Measurements from ENCODE around the gene CLRN2.
A peak's percentile ranks its signal among the peaks of the same experiment; 100 is the strongest.
"Not testable (repeated sequence)": the region's sequence is repeated elsewhere in the genome, so short reads cannot be mapped to it uniquely, and the experiment has no call there.

The CLRN2 gene

DNA sequence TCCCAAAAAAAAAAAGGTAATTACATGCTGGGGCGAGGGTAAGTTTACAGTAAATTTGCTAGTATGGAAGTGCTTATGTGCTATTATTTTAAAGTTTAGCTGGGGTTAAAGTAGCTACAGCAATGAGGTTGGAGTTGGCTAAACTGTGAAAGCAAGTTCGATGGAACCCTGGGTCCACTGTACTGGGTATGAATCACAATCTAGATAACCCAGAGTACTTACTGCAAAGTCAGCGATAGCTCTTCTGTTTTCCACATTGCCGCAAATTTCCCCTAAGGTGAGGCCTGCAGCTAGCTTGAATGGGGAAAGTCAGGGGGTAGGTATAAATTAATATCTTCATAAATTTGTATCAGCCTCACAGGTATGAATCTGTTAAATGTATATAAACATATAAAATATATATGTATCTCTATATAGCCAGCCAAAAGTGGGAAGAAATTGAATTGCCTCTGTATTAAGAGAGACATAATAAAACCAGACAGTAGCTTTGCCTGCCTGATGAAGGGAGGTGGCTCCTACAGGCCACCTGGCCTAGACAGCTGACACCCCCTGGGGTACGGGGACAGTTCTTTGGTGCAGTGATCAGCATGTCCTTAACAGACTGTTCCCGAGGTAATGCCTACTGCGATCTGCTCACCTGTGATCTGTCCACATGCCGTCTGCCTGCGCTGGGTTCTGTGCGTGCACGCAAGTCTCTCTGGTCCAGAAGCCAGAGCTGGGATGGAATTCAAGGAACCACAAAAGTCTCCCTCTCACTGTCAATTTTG lies 30.6 kb downstream of the CLRN2 start:
- DNase-seq (ENCODE audit: low read depth) = no peak

DNA sequence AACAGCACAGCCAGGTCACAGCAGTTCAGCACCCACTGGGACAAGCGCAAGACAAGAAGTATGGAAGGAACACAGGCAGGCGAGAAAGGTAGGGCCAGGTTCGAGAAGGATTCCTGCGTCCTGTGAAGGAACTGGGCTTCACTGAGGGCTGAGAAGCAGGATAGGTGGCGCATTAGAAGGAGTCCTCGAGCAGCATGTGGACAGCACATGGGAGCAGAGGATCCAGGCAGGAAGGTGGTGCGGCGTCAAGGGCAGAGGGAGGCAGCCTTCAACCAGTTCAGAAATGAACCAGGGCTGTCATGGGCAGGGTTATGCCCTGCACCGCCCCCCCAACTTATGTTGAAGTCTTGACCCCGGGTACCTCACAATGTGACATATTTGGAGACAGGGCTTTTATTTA lies 31.3 kb downstream of the CLRN2 start:
- no peak for DNase-seq (ENCODE audit: low read depth)

DNA sequence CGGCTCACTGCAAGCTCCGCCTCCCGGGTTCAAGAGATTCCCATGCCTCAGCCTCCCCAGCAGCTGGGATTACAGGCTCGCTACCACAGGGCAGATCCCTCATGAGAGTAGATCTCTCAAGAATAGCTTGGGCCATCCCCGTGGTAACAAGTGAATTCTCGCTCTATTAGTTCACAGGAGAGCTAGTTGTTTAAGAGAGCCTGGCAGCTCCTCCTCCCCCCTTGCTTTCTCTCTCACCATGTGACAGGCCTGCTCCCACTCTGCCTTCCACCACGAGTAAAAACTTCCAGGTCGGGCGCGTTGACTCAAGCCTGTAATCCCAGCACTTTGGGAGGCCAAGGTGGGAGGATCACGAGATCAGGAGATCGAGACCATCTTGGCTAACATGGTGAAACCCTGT lies 31.7 kb downstream of the CLRN2 start:
- DNase-seq (ENCODE audit: low read depth) = no peak

DNA sequence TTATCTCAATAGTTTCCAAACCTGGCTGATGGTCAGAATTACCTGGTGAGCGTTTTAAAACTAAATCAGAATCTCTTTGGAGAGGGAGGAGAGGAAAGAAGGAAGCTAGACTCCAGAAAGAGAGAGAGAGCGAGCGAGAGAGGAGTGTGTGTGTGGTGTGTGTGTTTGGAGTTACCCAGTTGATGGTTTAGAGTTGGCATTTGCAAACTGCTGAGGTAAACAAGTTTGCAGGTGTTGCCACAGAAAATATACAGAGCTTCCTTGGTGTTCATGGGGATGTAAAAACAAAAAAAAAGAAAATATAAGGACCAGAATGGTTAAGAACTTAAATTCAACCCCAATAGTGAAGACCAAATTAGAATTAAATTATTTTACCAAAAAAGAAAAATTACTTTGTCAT lies 35.6 kb downstream of the CLRN2 start:
- DNase-seq (ENCODE audit: low read depth) = no peak

DNA sequence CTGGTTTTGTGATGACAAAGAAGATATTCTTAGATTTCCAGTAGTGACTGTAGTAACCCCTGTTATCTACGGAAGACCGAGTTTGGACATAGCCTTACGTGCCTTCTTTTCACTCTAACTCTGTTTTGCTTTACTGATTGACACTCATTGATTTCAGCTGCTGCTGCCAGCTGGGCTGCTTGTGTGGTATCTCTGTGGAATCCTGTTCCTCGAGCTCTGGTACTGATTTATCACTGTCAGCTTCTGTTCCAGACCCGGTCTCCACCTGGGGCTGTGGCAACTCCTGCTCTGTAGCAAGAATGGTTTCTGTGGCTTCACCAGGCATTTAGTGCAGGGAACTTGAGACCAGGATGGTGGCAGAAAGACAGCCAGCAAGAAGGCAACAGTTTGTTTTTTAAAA lies 37.5 kb downstream of the CLRN2 start:
- no peak for DNase-seq (ENCODE audit: low read depth)

DNA sequence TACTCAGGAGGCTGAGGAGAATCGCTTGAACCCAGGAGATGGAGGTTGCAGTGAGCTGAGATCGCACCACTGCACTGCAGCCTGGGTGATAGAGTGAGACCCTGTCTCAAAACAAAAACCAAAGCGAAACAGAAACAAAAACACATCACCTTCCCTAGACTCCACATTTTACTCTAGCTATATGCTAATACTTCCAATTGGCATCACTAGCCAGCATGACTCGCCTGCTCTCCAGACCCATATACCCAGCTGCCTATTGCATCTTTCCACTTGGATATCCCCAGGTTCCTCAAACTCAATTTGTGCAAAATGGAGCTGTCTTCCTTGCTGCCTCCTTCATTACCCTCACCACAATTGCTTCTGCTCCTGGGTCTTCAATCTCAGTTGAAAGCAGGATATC lies 39.6 kb downstream of the CLRN2 start:
- no peak for DNase-seq (ENCODE audit: low read depth)

DNA sequence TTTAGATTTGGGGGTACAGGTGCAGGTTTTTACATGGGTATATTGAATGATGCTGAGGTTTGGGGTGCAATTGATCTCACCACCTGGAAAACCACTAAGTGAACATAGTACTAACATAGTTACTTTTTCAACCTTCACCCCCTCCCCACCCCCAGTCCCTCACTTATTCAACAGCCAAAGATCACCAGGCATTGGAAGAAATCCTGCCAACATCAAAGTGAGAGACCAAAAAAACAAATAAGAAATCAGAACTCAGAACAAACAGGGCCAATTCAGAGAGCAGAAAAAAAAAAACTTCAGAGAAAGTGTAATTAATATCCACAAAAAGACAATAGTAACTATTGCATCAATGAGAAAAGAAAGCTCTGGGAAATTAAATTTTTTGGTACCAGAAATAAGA lies 41.5 kb downstream of the CLRN2 start:
- no peak for DNase-seq (ENCODE audit: low read depth)

DNA sequence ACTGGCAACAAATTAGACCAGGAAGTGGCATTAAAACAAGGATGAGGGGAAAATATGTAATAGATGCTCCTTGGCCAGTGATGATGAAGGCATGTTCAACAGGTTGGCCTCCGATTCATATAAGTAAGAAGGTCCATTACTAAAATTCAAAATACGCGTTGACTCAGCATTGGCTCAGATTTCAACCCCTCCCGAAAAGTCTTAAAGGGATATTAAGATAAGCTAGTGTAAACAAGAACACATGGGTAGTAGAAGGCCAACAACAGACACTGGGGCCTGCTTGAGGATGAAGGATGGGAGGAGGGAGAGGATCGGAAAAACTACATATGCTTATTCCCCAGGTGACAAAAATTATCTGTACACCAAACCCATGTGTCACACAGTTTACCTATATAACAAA lies 42.9 kb downstream of the CLRN2 start:
- DNase-seq (ENCODE audit: low read depth) = no peak

DNA sequence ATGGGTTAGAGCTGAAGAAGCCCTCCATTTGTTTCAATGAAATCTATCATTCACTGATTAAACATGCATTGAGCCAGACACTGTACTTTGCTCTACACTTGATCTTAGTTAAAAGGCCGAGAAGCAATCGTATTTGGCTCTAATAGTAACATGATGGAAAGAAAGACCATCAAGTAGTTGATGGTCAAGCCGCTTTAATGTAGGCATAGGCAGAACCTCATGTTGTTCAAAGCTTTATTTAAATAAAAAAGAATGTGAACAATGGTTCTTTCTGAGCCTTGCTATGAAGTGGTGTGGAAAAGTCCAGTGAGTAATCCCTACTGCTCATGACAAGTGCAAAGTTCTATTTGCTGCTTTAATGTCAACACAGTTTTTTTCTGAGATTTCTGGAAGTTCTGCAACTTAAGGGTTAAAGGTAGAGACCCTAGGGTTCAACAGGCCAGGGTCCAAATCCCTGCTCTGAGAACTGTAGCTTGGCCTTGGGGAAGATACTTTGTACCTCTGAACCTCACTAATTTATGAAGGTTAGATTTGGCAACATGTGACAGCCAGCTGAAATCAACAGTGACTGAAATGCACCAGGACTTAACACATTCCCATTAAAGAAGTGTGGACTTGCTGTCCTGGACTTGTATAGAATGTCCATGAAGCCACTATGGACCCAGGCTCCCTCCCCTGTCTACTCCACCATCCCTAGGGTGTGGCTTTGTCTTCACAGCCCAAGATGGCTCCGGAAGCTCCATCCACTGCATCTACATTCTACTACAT lies 44.2 kb downstream of the CLRN2 start:
- no peak for DNase-seq (ENCODE audit: low read depth)

DNA sequence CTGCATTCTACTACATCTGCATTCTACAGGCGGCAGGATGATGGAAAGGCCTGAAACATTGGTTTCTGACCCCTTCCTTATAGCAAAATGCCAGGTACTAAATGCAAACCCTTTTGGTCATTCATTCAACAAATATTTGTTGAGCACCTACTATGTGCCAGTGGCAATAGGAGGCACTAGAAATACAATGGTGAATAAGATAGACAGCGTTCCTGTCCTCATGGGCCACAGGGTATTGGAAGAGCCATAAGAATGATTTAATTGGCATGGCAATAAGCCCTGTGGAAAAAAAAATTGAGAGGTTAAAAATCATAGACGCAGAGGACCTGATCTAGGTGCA lies 44.7 kb downstream of the CLRN2 start:
- DNase-seq (ENCODE audit: low read depth) = no peak

DNA sequence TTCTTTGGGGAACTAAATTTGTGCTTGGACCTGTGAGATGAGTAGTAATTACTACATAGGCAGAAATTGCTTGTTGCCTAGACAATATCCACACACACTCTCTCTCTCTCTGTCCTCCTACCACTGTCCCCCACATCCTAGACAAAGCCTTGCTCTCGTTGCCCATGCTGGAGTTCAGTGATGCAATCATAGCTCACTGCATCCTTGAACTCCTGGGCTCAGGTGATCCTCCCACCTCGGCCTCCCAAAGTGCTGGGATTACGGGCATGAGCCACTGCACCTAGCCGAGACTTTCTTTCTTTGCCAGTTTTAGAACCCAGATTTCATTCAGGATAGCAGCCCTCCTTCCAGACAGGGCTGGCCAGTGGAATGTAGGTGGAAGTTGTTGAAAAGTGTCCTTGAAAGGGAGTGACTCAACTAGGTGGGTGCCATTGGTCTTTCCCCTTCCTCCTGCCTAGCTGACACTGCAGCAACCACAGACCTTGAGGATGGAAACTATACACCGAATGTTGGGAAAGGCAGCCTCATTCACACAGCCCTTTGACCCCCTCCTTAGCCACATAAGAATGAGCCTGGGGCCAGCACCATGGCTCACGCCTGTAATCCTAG lies 45.2 kb downstream of the CLRN2 start:
- DNase-seq (ENCODE audit: low read depth) = no peak

DNA sequence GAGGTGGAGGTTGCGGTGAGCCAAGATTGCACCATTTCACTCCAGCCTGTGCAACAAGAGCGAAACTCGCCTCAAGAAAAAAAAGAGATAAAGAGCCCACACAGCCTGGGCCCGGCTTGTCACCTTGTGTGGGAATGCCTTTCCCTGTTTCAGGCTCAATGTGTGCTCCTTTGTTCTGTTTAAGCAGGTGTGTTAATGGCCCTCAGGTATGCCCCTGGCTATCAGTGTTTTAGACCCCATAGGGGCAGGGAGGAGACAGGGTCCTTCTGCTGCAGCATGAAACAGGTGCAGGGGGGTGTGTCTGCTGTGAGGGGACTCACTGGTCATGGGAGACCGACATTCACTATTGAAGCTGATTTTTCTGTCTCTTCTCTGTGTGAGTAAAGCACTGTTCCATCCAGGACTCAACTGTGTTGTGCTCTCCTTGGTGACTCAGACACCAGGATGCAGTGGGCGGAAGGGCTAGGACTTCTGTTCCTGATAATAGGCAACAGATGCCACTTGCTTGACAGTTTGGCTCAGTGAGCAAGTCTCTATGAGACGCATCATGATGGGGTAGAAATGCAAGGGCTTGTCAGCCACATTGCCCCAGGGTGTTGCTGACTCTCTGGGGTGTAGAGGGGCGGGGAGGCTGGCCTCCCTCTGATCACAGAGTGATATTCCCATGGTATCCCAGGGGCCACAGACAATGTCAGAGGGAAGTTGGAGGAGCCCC lies 46.4 kb downstream of the CLRN2 start:
- peak; percentile 82 for DNase-seq (ENCODE audit: low read depth)

DNA sequence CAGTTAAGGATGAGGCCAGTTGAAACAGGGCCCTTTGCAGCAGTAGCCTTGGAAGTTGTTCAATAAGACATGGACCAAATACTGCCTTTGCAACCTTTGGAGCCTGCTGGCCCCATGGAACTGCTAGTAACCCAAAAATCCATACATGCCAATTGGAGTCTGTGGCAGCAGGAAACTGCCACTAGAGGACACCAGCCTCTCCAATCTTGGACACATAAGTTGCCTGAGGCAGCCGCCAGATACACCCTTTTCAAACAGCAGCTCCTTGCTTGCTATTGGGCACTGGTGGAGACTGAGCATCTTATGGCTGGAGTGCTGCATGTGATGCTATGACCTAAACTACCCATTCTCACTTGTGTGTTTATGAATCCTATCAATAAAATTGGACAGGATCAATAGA lies 47.2 kb downstream of the CLRN2 start:
- no peak for DNase-seq (ENCODE audit: low read depth)

DNA sequence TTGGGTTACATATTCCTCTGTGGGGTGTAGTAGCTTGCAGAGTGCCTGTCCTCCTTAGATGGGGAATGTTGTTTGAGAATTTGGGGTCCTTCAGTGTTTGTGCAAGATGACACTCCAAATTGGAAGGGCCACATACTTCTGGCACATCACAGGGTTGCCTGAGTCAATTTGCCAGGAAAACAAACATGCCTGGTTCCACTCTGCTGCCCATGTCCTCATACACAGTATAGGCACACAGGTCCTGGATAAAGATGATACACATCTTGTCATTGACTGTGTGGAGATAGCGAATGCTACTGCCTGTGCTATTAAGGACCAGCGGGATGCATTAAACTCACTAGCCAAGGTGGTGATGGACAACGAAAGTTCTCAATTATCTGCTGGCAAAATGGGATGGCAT lies 50.9 kb downstream of the CLRN2 start:
- DNase-seq (ENCODE audit: low read depth) = no peak

DNA sequence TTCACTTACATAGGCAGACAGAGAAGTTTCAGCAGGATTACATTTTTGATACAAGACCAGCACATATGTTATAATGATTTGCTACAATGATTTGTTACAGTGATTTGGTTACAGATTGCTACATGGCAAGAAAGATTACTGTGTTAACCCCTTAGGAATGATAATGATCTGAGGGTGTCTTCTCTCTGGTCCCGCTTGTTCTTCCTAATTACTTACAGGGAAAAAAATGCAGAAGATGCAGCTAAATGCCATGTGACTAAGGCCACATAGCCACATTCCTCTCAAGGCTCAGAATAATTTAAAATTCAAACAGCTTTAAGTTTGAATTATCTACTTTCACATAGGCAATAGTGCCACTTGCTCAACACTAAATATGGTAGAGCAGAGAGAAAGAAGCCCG lies 52.3 kb downstream of the CLRN2 start:
- DNase-seq (ENCODE audit: low read depth) = no peak

DNA sequence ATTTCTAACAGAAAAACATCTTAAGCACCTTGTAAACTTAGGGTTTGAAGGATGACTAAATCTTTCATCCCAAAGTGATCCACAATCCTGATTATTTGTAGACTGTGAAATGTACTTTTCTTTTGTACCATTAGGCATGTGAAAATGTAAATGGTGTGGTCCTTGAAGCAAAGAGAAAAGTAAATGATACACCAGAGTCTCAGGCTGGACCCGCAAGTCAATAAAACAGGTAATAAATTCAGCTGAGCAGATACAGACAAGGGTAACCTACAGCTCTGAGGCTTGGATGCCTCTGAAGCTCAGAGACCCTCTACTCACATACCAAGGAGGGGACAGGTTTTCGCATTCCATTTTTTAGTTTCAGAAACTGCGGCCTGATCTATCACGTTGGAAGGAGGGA lies 59.2 kb downstream of the CLRN2 start:
- DNase-seq (ENCODE audit: low read depth) = no peak

DNA sequence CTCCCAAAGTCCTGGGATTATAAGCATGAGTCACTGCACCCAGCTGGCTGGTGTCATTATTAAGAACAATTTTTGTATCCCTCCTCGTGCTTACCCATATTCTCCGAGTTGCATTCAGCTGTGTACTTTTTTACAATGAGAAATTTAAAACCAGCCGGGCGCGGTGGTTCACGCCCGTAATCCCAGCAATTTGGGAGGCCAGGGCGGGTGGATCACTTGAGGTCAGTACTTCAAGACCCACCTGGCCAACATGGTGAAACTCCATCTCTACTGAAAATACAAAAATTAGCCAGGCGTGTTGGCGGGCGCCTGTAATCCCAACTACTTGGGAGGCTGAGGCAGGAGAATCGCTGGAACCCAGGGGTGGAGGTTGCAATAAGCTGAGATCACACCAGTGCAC lies 60.2 kb downstream of the CLRN2 start:
- not testable (repeated sequence) for DNase-seq (ENCODE audit: low read depth)
